T-helper 2 cell treated with Interferon-gamma antibody and Interleukin-4, amounts not matched to agents 5 μg/mL and 100 μg/mL, for 36 hours (primary cell): ENCODE measurements around the gene GPBP1L1.

Experiments used
- DNase-seq: peaks from one replicate; pipeline ENCODE4 v3.0.0; 2021; ENCODE audit warnings: low spot score
- H3K27ac Mint-ChIP-seq: one replicate; pipeline ENCODE4 v1.8.0; 2021; ENCODE audit warnings: mild to moderate bottlenecking, mixed read lengths
- H3K27me3 Mint-ChIP-seq: one replicate; pipeline ENCODE4 v1.8.0; 2021; ENCODE audit warnings: low read depth, mixed read lengths
- H3K36me3 Mint-ChIP-seq: one replicate; pipeline ENCODE4 v1.8.0; 2021; ENCODE audit warnings: low read depth, mixed read lengths
- H3K4me1 Mint-ChIP-seq: one replicate; pipeline ENCODE4 v1.8.0; 2021; ENCODE audit warnings: low read depth, mixed read lengths
- H3K4me3 Mint-ChIP-seq: one replicate; pipeline ENCODE4 v1.8.0; 2022; ENCODE audit warnings: mild to moderate bottlenecking, moderate library complexity, mixed read lengths
- H3K9me3 Mint-ChIP-seq: one replicate; pipeline ENCODE4 v1.8.0; 2021; ENCODE audit warnings: mixed read lengths

The GPBP1L1 gene

GRCh38 chr1:45640293-45640692 lies 46.0 kb downstream of the GPBP1L1 start:
- Mint-ChIP-seq H3K9me3 (no peaks in the 10 kb centered on the region), H3K4me3 (no peak overlapping the region), H3K27ac (no peak overlapping the region), H3K27me3 (no peaks in the 10 kb centered on the region), H3K36me3 (peaks cover 17% of the 10 kb centered on the region), H3K4me1 (no peaks in the 10 kb centered on the region)
- no peak for DNase-seq

GRCh38 chr1:45635211-45635610 lies 51.1 kb downstream of the GPBP1L1 start:
- no peak overlapping the region for H3K27ac Mint-ChIP-seq
- H3K9me3 Mint-ChIP-seq, result no peaks in the 10 kb centered on the region
- peaks cover 27% of the 10 kb centered on the region for H3K36me3 Mint-ChIP-seq
- no peak overlapping the region for H3K4me3 Mint-ChIP-seq
- no peaks in the 10 kb centered on the region for H3K27me3 Mint-ChIP-seq
- DNase-seq, result no peak
- H3K4me1 Mint-ChIP-seq, result no peaks in the 10 kb centered on the region

GRCh38 chr1:45630429-45630828 lies 55.9 kb downstream of the GPBP1L1 start:
- Mint-ChIP-seq H3K4me3 (no peak overlapping the region), H3K36me3 (peaks cover 51% of the 10 kb centered on the region), H3K9me3 (no peaks in the 10 kb centered on the region), H3K4me1 (no peaks in the 10 kb centered on the region), H3K27ac (no peak overlapping the region), H3K27me3 (no peaks in the 10 kb centered on the region)
- no peak for DNase-seq

GRCh38 chr1:45629035-45629434 lies 57.3 kb downstream of the GPBP1L1 start:
- Mint-ChIP-seq H3K27ac (no peak overlapping the region), H3K9me3 (no peaks in the 10 kb centered on the region), H3K27me3 (no peaks in the 10 kb centered on the region), H3K4me3 (no peak overlapping the region), H3K36me3 (peaks cover 54% of the 10 kb centered on the region), H3K4me1 (no peaks in the 10 kb centered on the region)
- DNase-seq, result no peak

- DNase-seq, result no peak
- peak within 1 kb of the TSS; percentile 47 for H3K27ac Mint-ChIP-seq
- H3K36me3 Mint-ChIP-seq, result peaks cover 33% of the 10 kb centered on the region
- no peak within 1 kb of the TSS for H3K4me3 Mint-ChIP-seq
- no peaks in the 10 kb centered on the region for H3K9me3 Mint-ChIP-seq
- no peaks in the 10 kb centered on the region for H3K27me3 Mint-ChIP-seq
- H3K4me1 Mint-ChIP-seq, result no peaks in the 10 kb centered on the region
These were observed 62.4 kb downstream of the GPBP1L1 start, which contains the start of gene CCDC17 for GRCh38 chr1:45623972-45624371. Gene CCDC17 (minus strand): TSS chr1:45624054. CDS start chr1:45623909, 145 bp downstream.

- no peak overlapping the region for H3K4me3 Mint-ChIP-seq
- H3K27ac Mint-ChIP-seq, result no peak overlapping the region
- no peaks in the 10 kb centered on the region for H3K27me3 Mint-ChIP-seq
- H3K4me1 Mint-ChIP-seq, result no peaks in the 10 kb centered on the region
- H3K9me3 Mint-ChIP-seq, result no peaks in the 10 kb centered on the region
- no peak for DNase-seq
- H3K36me3 Mint-ChIP-seq, result peaks cover 36% of the 10 kb centered on the region
These were observed 63.6 kb downstream of the GPBP1L1 start for GRCh38 chr1:45622524-45623394.

GRCh38 chr1:45621895-45622523 lies 64.3 kb downstream of the GPBP1L1 start:
- H3K36me3 Mint-ChIP-seq, result peaks cover 33% of the 10 kb centered on the region
- no peak overlapping the region for H3K27ac Mint-ChIP-seq
- no peak for DNase-seq
- no peaks in the 10 kb centered on the region for H3K9me3 Mint-ChIP-seq
- no peaks in the 10 kb centered on the region for H3K4me1 Mint-ChIP-seq
- H3K27me3 Mint-ChIP-seq, result no peaks in the 10 kb centered on the region
- no peak overlapping the region for H3K4me3 Mint-ChIP-seq

- no peak overlapping the region for H3K4me3 Mint-ChIP-seq
- H3K27me3 Mint-ChIP-seq, result no peaks in the 10 kb centered on the region
- H3K36me3 Mint-ChIP-seq, result peaks cover 34% of the 10 kb centered on the region
- no peak for DNase-seq
- no peaks in the 10 kb centered on the region for H3K4me1 Mint-ChIP-seq
- H3K27ac Mint-ChIP-seq, result no peak overlapping the region
- H3K9me3 Mint-ChIP-seq, result no peaks in the 10 kb centered on the region
These were observed 64.9 kb downstream of the GPBP1L1 start for GRCh38 chr1:45621501-45621836.

GRCh38 chr1:45620588-45621500 lies 65.5 kb downstream of the GPBP1L1 start:
- H3K9me3 Mint-ChIP-seq, result no peaks in the 10 kb centered on the region
- H3K27me3 Mint-ChIP-seq, result no peaks in the 10 kb centered on the region
- H3K4me1 Mint-ChIP-seq, result no peaks in the 10 kb centered on the region
- DNase-seq, result no peak
- no peak overlapping the region for H3K4me3 Mint-ChIP-seq
- H3K27ac Mint-ChIP-seq, result no peak overlapping the region
- H3K36me3 Mint-ChIP-seq, result peaks cover 39% of the 10 kb centered on the region

GRCh38 chr1:45619149-45619921 lies 67.0 kb downstream of the GPBP1L1 start:
- Mint-ChIP-seq H3K27me3 (no peaks in the 10 kb centered on the region), H3K36me3 (peaks cover 47% of the 10 kb centered on the region), H3K4me3 (no peak overlapping the region), H3K27ac (no peak overlapping the region), H3K9me3 (no peaks in the 10 kb centered on the region), H3K4me1 (no peaks in the 10 kb centered on the region)
- DNase-seq, result no peak

GRCh38 chr1:45617618-45618017 lies 68.7 kb downstream of the GPBP1L1 start:
- Mint-ChIP-seq H3K9me3 (no peaks in the 10 kb centered on the region), H3K4me3 (no peak overlapping the region), H3K27ac (no peak overlapping the region), H3K27me3 (no peaks in the 10 kb centered on the region), H3K4me1 (no peaks in the 10 kb centered on the region), H3K36me3 (peaks cover 53% of the 10 kb centered on the region)
- DNase-seq, result no peak

GRCh38 chr1:45615885-45616284 lies 70.4 kb downstream of the GPBP1L1 start:
- H3K9me3 Mint-ChIP-seq, result no peaks in the 10 kb centered on the region
- no peak for DNase-seq
- no peak overlapping the region for H3K27ac Mint-ChIP-seq
- no peaks in the 10 kb centered on the region for H3K4me1 Mint-ChIP-seq
- no peak overlapping the region for H3K4me3 Mint-ChIP-seq
- H3K36me3 Mint-ChIP-seq, result peaks cover 58% of the 10 kb centered on the region
- no peaks in the 10 kb centered on the region for H3K27me3 Mint-ChIP-seq

GRCh38 chr1:45612941-45613579 lies 73.3 kb downstream of the GPBP1L1 start:
- H3K27ac Mint-ChIP-seq, result peak overlapping the region; percentile 6

More at GRCh38 chr1:45612941-45613579, 73.3 kb downstream of the GPBP1L1 start:
- Mint-ChIP-seq H3K36me3 (peaks cover 61% of the 10 kb centered on the region), H3K27me3 (no peaks in the 10 kb centered on the region), H3K9me3 (no peaks in the 10 kb centered on the region), H3K4me1 (peaks cover 4% of the 10 kb centered on the region), H3K4me3 (no peak overlapping the region)
- DNase-seq, result no peak
